ENCODE data around the gene PHF21A.

Gene PHF21A

GRCh38 chr11:46121301-46121723 is at the start of gene PHF21A:
Gene PHF21A (minus strand): TSS chr11:46121454. CDS start chr11:46084219, 37,235 bp downstream.
- peak; percentile 93 for DNase-seq

GRCh38 chr11:46170797-46171196 is 49.5 kb upstream of the PHF21A start:
- DNase-seq = no peak

DNA sequence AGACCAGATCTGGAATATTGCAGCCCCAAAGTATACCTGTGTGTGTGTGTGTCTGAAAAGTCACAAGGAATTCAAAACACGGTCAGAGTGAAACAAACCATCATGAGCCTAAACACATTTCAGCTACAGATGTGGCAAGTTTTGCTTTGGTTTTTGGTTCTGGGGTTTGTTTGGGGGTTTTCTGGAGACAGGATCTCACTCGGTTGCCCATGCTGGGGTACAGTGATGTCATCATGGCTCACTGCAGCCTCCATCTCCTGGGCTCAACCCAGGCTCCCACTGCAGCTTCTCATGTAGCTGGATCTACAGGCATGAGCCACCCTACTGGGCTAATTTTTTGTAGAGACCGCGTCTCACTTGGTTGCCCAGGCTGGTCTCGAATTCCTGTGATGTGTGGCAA is 41.4 kb upstream of the PHF21A start:
- DNase-seq = no peak

DNA sequence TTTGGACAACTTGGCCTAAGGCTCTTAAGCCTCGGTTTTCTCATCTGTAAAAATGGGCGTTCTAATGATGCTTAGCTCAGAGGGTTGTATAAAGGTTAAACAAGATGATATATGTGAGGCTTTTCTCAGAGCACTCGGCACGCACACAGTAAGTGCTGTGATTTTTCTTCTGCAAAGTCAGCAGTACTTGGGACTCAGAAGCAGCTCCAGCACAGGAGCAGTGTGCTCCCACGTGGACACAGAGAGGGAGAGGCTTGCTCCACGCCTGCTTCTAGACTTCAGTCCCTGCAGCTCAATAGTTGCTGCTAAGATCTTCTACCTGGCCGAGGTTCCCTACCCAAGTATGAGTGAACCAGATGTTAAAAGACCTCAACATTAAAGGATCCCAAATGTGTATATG is 39.9 kb upstream of the PHF21A start:
- no peak for DNase-seq

- DNase-seq = no peak
Observed at GRCh38 chr11:46160100-46160499, 38.8 kb upstream of the PHF21A start.

GRCh38 chr11:46159680-46160079 is 38.4 kb upstream of the PHF21A start:
- no peak for DNase-seq

DNA sequence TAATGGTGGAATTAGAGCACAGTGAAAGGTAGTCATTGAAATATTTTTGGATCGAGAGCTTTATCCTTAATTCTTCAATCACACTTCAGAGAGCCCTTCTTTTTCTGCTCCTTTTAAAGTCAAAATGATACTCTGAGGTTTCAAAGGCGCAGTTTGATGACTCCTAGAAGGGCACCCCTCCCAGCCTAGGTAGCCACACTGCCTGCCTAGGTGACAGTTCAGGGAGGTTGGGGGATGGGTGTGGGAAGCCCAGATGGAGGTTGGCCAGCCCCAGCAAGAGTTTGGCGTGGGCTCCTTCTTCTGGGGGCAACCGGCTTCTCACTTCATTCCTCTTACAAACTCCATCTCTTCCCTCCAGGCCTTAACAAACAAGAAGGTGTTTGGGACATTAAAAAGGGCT is 28.6 kb upstream of the PHF21A start:
- no peak for DNase-seq

DNA sequence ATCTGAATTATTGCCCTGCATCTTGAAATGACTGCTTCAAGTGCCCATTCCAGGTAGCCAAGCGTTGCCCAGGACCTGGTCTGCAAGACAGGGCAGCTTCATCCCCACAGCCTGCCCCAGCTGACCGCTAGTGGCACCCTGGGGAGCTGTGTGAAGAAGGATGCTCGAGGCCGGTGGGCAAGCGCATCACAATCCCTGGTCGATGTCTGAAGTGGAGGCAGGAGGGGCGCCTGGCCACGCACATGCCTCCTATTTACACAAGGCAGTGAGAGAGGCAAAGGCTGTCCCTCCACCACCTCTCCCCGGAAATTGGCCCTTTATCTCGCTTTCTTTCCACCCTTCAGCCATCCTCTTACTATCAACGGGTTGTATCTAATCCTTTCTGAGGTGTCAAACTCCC is 28.1 kb upstream of the PHF21A start:
- DNase-seq = no peak

DNA sequence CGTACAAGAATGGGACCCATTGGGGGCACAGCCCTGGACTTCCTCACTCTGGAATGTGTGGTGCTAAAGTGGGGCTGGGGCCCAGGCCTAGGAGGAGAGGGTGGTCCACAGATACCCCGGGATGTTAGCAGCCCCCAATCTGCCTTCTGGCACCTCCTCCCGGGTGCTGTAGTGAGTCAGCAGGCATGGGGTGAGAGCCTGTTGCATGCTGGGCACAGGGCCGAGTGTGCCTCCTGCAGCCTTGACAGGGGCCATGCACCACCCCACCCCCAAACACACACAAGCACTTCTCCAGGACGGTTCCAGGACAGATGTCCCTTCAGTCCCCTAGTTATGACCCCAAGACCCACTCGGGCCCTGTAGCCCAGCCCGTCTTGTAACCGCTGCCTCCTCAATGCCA is 23.5 kb upstream of the PHF21A start:
- DNase-seq = no peak

GRCh38 chr11:46143049-46143806 is 22.0 kb upstream of the PHF21A start:
- DNase-seq = no peak

DNA sequence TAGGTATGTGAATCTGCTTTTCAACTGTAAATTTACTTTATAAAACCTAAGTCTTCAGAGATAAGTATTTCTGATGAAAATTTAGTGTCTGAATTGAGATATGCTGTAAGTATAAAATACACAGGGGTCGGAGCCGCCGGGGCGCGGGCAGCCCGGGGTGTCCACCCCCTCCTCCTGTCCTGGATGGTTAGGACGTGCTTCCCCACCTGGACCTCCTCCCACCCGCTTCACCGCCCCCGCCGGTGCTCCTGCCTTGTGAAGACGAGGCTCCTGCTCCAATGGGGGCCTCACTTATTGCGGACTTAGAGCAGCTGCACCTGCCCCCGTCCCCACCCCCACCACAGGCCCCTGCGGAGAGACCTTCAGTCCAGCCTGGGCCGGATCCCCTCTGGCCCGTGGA is 21.3 kb upstream of the PHF21A start:
- DNase-seq = no peak

DNA sequence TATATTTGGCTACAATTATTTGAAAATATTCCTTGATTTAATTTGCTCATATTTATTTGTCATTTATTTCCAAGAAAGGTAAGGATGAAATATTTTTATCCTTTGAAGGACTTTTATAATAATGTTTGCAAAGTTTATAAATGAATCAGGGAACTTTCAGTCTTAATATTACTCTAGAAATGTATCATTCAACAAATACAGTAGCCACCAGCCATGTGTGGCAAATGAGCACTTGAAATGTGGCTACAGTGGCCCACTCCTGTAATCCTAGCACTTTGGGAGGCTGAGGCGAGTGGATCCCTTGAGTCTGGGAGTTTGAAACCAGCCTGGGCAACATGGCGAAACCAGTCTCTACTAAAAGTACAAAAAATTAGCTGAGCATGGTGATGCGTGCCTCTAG is 20.3 kb upstream of the PHF21A start:
- DNase-seq = no peak

- DNase-seq = no peak
Observed at GRCh38 chr11:46134540-46134939, 13.3 kb upstream of the PHF21A start.

DNA sequence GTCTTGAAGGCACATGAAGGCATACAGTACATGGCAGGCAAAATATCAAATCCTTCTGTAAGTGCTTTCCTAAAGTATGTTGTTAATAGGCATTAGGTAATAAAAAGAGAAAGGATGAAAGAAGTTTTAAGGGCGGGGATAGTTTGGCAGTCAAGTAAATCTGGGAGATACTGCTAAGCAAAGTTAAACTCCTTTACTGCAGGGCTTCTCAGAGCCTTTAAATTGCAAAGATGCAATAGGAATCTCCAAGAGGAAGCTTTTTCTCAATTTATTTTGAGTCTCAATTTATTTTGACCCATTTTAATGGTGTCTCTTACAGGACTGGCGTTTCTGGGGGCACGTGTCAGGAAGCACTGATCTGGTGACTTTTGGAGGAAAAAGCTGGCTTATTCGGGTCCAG is 12.8 kb upstream of the PHF21A start:
- DNase-seq = no peak

DNA sequence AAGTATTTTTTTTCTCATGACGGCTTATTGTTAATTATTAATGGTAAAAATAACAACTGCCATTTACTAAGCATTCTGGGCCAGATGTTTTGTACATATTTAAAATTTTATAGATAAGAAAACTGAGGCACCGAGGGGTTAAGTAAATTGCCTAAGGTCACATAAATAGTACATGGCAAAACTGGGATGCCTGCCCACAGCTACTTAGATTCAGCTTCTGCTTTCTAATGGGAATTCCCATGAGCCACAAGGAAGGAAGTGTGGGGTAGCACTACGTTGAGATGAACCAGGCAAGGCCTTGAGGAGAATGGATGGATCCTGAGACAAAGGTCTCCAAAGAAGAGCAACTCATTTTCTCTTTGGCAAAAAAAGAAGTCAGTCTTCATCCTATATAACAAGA is 11.9 kb upstream of the PHF21A start:
- no peak for DNase-seq

- no peak for DNase-seq
Observed at GRCh38 chr11:46130286-46130940, 9.2 kb upstream of the PHF21A start.

DNA sequence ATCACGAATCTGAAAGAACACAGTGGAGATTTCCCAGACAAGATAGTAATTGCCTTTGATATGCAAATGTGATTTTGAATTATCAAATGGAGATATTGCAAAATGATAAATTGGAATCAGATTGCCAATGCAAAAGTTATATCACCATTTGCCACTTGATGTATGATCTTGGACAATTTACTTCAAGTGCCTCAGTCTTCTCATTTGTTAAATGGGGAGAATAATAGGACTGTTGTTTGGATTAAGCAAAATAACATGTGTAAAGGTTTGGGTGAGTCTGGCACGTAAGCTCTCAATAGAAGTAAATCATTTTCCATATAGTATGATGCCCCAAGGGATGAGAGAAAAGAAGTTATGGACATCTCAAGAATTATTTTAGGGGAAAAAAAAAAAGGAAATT is 7.9 kb upstream of the PHF21A start:
- no peak for DNase-seq

DNA sequence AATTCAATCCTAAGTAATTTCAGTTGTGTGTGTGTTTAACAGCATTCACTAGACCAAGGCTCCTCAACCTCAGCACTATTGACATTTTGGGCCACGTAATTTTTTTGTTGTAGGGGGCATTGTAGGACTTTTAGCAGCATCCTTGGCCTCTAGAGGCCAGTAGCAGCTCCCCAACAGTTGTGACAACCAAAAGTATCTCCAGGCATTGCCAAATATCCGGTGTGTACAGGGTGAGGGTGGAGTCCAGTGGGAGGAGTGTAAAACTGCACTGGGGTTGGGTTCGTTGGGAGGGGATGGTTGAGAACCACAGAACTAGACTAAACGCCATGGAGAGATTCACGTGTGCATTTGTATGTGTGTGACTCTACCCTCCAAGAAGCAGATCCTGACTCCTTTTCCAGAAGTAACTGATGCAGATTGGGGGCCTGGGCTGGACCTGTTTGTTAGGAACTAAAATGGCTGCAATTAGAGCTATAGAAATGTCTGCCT is 5.9 kb upstream of the PHF21A start:
- DNase-seq = peak; percentile 35

GRCh38 chr11:46125284-46125683 is 4.0 kb upstream of the PHF21A start:
- no peak for DNase-seq

DNA sequence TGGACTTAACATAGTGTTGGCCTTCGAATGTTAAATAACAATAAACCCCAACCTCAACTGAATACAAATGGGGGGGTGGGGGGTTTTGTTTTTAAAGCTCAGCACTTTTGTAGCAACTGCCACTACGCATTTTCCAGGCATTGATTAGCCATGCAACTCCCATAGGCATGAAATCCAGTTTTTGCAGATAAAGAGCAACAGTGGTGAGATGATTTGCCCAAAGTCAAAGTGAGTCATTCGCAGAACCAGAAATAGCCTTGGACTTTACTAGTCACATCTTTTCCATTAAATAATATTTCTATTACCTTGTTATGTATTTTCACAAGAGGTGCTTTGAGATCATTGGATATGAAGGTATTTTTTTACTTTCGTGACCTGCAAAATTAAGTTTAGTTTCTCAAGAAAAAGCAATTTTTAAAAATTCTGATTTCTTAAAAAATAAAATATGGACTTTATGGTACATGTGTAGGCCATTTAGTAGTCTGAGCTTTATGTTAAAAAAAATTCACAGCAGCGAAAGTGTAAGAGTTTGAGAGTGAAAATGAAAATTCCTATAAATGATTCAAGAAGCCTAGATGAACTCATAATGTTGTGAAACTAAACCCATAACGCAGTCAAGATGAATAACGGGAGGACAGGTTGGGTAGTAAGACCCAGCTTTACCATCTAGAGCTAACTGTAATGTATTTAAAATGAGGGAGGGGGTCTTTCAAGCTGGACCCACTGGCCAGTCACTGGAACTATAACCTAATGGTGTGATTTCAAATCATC is 1.9 kb upstream of the PHF21A start:
- DNase-seq = no peak

GRCh38 chr11:46121724-46122477 is 647 bp upstream of the PHF21A start:
- DNase-seq = peak; percentile 77

- no peak for DNase-seq
Observed at GRCh38 chr11:46120346-46121300, 631 bp downstream of the PHF21A start.
